NOMO-1 (cell line): ENCODE results near the gene DNAAF8.

Source experiments
- DNase-seq, 2 experiments: peaks; one replicate each; lab custom pipeline; 2025; ENCODE audit not compliant: unreplicated experiment in 2 of 2; lab: John Stamatoyannopoulos, UW

Gene DNAAF8

GRCh38 chr16:4734063-4734729 is at the start of gene DNAAF8, which contains the start of gene ANKS3:
DNAAF8 (plus strand) TSS chr16:4734537; CDS start chr16:4736515, 1,978 bp downstream.
ANKS3 (minus strand) TSS chr16:4734271; CDS start chr16:4730149, 4,122 bp downstream.
- DNase-seq = peak; percentile 90 to 95

- no peak for DNase-seq
These were observed 49.6 kb upstream of the DNAAF8 start for GRCh38 chr16:4684763-4685162.

- DNase-seq = no peak
These were observed 49.0 kb upstream of the DNAAF8 start for GRCh38 chr16:4685292-4685691.

GRCh38 chr16:4685776-4686496 is 48.4 kb upstream of the DNAAF8 start:
- DNase-seq = no peak

- no peak for DNase-seq
These were observed 47.7 kb upstream of the DNAAF8 start for GRCh38 chr16:4686497-4687210.

- DNase-seq = no peak
These were observed 46.9 kb upstream of the DNAAF8 start for GRCh38 chr16:4687416-4687815.

- DNase-seq = no peak
These were observed 46.2 kb upstream of the DNAAF8 start for GRCh38 chr16:4687946-4688673.

- DNase-seq = no peak
These were observed 45.7 kb upstream of the DNAAF8 start for GRCh38 chr16:4688674-4689045.

GRCh38 chr16:4689091-4689671 is 45.2 kb upstream of the DNAAF8 start:
- DNase-seq = no peak

- DNase-seq = no peak
These were observed 44.3 kb upstream of the DNAAF8 start for GRCh38 chr16:4689864-4690704.

GRCh38 chr16:4690946-4691665 is 43.2 kb upstream of the DNAAF8 start:
- peak; percentile 53 to 67 for DNase-seq

- DNase-seq = no peak
These were observed 42.5 kb upstream of the DNAAF8 start for GRCh38 chr16:4691666-4692412.

- DNase-seq = peak; percentile 44 to 49
These were observed 41.7 kb upstream of the DNAAF8 start for GRCh38 chr16:4692460-4693295.

GRCh38 chr16:4693296-4693955 is 40.9 kb upstream of the DNAAF8 start, which contains the start of gene NUDT16L1:
NUDT16L1 (plus strand) TSS chr16:4693562; CDS start chr16:4693727, 165 bp downstream.
- peak; percentile 95 to 97 for DNase-seq

- DNase-seq = peak in 1 of 2 experiments; percentile 3
These were observed 40.2 kb upstream of the DNAAF8 start for GRCh38 chr16:4693956-4694641.
